GM12892 (cell line): ENCODE measurements around the gene PPM1D. TPM values are rescaled to one million over a fixed set of nuclear protein-coding genes. Genes with fewer than 3 reads are reported as not detected.
"Not testable (repeated sequence)": the region's sequence is repeated elsewhere in the genome, so short reads cannot be mapped to it uniquely, and the experiment has no call there.

Source experiments
- DNase-seq: peaks from one replicate; pipeline ENCODE4 v3.0.0; 2011; ENCODE audit not compliant: insufficient read length
- FAIRE-seq: peaks from 2 replicates; lab custom pipeline; 2011; peaks lifted over from hg19 to GRCh38; lab: Jason Lieb, UNC
- POLR2A ChIP-seq: IDR thresholded peaks from 2 replicates; pipeline ENCODE4 v1.6.1; 2011; ENCODE audit warnings: low read depth, low read length, control low read depth
- POLR2AphosphoS5 ChIP-seq: IDR thresholded peaks from 2 replicates; pipeline ENCODE4 v1.6.1; 2011; ENCODE audit warnings: low read depth, low read length, control low read depth
- TAF1 ChIP-seq: IDR thresholded peaks from 2 replicates; pipeline ENCODE4 v1.6.1; 2011; ENCODE audit warnings: low read depth, mild to moderate bottlenecking, control low read depth, low read length, borderline replicate concordance
- polyA plus RNA-seq: library from polyadenylated mRNA; unstranded; fragments of >200 nt; gene quantifications from one replicate; pipeline ENCODE4 v1.2.1, GENCODE V29; 2012; ENCODE audit warnings: missing spikeins, inconsistent platforms; ENCODE audit not compliant: missing spikeins

Gene PPM1D
- polyA plus RNA-seq: 6.4 TPM

DNA sequence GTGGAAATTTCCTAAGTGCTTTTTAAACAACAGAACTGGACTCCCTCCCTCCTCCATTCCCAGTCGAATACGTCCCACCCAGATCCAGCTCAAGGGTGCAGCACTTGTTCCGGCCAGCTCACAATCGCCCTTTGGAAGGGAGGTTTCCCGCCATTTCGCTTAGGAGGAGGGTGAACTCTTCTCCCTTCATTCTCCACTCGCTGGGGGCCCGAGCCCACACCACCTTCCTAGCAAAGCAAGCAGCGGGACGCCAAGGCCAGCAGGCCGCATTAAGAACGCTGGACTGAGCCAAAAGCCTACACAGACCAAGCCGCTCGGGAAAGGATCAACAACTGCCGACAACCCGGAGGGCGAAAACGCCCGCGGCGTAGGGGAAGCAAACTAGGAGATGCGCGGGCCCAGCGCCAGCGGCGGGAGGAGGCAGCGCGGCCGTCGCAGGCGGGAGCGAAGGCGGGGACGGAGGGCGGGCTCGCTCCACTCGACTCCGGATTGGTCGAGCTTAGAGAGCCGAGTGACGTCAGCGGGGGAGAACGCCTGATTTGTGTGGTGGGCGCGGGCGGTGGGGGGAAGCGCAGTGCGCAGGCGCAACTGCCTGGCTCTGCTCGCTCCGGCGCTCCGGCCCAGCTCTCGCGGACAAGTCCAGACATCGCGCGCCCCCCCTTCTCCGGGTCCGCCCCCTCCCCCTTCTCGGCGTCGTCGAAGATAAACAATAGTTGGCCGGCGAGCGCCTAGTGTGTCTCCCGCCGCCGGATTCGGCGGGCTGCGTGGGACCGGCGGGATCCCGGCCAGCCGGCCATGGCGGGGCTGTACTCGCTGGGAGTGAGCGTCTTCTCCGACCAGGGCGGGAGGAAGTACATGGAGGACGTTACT, at the start of gene PPM1D:
Gene PPM1D (plus strand): TSS at position 574 of the 870 bp plus-strand sequence. CDS start 222 bp downstream, at position 796.
- DNase-seq (peak; percentile 96), FAIRE-seq (peak; percentile 96)
- TF ChIP-seq POLR2AphosphoS5 (peak; percentile 91), TAF1 (peak; percentile 77; the same call in 1 of the 2 replicates), POLR2A (peak; percentile 93)

- FAIRE-seq, DNase-seq: not testable (repeated sequence)
Observed at GRCh38 chr17:60552255-60552654, 47.7 kb upstream of the PPM1D start.

DNA sequence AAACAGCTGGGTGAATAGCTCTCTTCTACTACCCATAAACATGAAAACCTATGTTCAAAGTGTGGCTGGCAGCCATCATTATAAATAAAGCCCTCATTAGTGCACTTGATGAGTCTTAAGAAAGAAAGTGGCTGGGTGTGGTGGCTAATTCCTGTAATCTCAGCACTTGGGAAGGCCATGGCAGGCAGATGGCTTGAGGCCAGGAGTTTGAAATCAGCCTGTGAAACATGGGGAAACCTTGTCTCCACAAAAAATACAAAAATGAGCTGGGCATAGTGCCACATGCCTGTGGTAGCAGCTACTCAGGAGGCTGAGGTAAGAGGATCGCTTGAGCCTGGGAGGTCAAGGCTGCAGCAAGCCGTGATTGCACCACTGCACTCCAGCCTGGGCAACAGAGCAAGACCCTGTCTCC, 45.6 kb upstream of the PPM1D start:
- TF ChIP-seq POLR2A (no peak), TAF1 (no peak), POLR2AphosphoS5 (no peak)
- FAIRE-seq (no peak), DNase-seq (no peak)

DNA sequence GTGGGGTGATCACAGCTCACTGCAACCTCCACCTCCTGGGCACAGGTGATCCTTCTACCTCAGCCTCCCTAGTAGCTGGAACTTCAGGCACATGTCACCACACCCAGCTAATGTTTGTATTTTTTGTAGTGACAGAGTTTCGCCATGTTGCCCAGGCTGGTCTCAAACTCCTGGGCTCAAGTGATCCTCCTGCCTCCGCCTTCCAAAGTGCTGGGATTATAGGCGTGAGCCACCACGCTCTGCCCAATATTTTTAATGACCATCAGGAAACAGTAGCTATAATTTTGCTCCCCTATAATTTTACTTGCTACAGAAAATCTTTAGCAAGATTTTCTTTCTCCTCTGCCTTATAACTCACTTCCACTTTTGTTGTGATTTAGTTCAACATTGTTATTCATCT, 44.2 kb upstream of the PPM1D start:
- no peak for TF ChIP-seq TAF1
- no peak for TF ChIP-seq POLR2AphosphoS5
- TF ChIP-seq POLR2A: no peak
- no peak for FAIRE-seq
- no peak for DNase-seq

- no peak for TF ChIP-seq POLR2AphosphoS5
- no peak for FAIRE-seq
- DNase-seq: no peak
Observed at GRCh38 chr17:60557805-60558204, 42.2 kb upstream of the PPM1D start.

GRCh38 chr17:60559659-60559994, 40.4 kb upstream of the PPM1D start:
- TF ChIP-seq POLR2A (no peak), POLR2AphosphoS5 (no peak), TAF1 (no peak)
- no peak for FAIRE-seq
- DNase-seq: no peak

DNA sequence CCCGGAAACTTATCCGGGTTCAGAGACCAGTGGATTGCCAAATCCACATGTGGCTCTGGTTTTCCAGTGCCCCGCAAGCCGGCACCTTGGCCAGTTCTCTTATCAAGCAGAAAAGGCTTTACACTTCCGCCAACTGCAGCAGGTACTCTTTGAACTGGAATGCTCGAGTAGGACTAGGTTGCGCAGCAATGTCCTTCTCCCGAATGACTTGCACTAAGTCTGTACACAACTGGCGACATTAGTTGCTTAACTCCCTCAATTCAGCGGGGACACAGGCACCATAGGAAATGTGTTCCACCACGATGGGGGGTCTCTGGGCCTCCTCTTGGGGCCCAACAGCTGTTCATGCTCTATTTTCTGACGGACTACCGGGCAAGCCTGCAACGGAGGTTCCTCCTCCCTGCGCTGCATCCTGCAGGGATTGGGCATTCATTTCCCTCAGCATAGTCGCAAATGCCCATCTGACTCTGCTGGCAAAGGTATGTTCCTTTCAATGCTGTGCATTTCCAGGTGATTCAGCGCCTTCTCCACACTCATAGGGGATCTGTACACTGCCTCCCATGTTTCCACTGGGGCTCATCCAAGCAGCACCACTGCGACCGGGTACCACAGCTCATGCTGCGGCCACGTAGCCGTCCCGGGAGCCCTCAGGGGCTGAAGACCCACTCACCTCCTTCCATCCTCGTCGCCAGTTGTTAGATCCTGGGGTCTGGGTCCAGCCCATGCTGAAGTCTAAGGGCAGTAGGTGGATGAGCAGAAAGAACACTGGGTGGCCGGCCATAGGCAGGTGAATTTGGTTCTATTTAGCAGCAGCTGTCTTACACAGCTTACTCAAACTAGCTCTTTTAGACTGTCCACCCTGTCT, 39.8 kb upstream of the PPM1D start:
- no peak for FAIRE-seq
- TF ChIP-seq TAF1 (no peak), POLR2AphosphoS5 (no peak), POLR2A (no peak)
- no peak for DNase-seq

DNA sequence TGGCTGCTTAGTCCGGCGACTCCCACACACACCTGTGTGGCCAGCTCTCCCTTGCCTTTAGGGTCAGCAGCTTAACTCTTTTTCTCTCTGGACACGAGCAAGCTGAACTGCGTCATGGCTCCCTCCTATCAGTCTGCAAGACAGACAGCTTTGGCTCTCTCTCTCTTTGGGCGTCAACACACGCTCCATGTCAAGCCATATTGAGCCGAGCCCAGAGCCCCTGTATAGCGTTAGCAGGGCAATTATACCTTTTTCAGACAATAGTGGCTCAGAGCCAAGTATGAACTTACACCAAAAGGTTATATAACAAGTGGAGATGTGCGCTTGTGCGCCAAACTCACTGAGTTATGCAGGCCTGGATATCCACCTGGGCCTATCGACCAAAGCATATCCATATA, 39.1 kb upstream of the PPM1D start:
- FAIRE-seq (no peak), DNase-seq (no peak)
- TF ChIP-seq TAF1 (no peak), POLR2AphosphoS5 (no peak), POLR2A (no peak)

GRCh38 chr17:60562421-60562820, 37.6 kb upstream of the PPM1D start:
- no peak for DNase-seq
- no peak for FAIRE-seq

DNA sequence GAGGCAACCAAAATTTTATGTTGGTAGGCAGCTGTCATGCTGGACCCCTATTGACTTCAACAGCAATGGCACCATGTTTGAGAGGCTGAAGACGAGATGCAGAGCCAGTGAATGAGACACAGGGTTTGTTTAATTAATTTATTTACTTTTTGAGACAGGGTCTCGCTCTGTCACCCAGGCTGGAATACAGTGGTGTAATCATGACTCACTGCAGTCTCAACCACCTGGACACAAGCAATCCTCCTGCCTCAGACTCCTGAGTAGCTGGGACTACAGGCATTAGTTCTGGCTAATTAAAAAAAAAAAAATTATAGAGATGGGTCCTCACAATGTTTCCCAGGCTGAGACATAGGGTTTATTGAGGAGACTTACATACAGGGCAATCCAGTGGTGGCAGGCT, 36.2 kb upstream of the PPM1D start:
- TF ChIP-seq TAF1: no peak
- TF ChIP-seq POLR2AphosphoS5: no peak
- FAIRE-seq: no peak

More at GRCh38 chr17:60562421-60562820, 37.6 kb upstream of the PPM1D start:
- TF ChIP-seq POLR2A (no peak), TAF1 (no peak), POLR2AphosphoS5 (no peak)

DNA sequence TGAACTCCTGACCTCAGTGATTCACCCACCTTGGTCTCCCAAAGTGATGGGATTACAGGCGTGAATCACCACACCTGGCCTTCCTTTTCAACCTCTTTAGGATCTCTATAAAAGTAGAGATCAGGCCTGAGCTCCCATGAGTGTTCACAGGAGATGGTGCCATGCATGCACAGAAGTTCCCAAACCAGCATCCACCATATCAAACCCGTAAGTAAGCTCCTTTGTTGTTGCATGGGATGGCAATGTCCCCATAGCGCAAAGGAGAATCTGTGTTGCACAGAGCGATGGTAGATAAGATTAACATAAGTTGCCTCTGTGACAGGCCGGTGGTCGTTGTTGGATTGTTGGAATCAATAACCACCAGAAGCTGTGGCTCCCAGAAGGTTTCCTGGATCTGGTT, 34.8 kb upstream of the PPM1D start:
- FAIRE-seq (no peak), DNase-seq (no peak)
- TF ChIP-seq POLR2A (no peak), POLR2AphosphoS5 (no peak), TAF1 (no peak)

More for the DNA sequence above, 36.2 kb upstream of the PPM1D start:
- no peak for DNase-seq

DNA sequence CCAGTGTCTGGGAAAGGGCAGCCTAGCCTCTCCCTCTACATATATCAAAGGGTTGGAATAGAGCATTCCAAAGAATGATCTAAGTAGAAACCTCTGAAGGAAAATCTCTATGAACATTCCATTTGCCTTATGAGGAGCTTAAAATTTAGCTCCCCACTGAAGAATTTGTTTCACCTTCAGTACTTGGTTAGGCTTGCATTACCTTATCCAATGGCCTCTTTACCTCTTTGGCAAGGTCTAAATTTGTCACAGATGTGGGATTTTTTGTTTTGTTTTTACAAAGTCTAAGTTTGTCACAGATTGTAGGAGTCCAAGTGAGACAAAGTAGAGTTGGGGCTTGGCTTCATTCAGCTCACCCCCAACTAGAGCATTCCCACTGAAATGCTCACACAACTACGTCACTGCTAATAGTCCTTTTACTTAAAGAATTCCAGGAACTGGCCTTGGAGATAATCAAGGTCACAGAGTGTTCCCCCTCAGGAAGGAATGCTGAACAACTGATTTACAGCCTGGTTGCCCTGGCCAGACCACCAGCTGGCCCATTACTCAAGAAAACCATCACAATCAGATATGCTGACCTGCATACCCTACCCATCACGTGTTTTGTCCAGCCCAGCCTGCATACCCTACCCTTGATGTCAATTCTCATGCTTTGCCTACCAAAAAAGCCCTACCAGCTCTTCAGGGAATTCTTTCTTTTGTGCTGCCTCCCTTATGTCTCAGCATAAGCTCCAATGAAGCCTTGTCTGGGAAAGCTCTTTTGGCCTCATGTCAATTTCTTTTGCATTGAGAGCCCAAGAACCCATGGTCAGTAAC, 26.5 kb upstream of the PPM1D start:
- no peak for FAIRE-seq
- TF ChIP-seq POLR2AphosphoS5 (no peak), TAF1 (no peak), POLR2A (no peak)
- DNase-seq: no peak
